IMR-90 (cell line): ENCODE measurements around the gene ROBO1. TPM values are rescaled to one million over a fixed set of nuclear protein-coding genes. Genes with fewer than 3 reads are reported as not detected.

Experiments used
- ATAC-seq: fragments of 200-7000 bp; cut with Tn5 transposase; 2 replicates; pipeline ENCODE4 v1.9.1; 2020; ENCODE audit warnings: low read depth, mild to moderate bottlenecking, moderate library complexity
- BruUV-seq: library from RNA; stranded (reverse); fragments of 400-500 nt; replicated peaks from 2 replicates; lab custom pipeline; 2021; lab: Mats Ljungman, UMichigan
- CTCF ChIA-PET: fragments of 300-600 bp; formaldehyde crosslinking; extraction: SDS; loops from one replicate; lab custom pipeline; 2021; ENCODE audit warnings: antibody characterized with exemption; lab: Yijun Ruan, JAX
- POLR2A ChIA-PET: fragments of 300-600 bp; sonication (Branson Sonifier 250); formaldehyde crosslinking; loops from one replicate; lab custom pipeline; 2022; ENCODE audit warnings: antibody characterized with exemption; ENCODE audit not compliant: unreplicated experiment; lab: Charles Lee
- DNase-seq: peaks from one replicate; pipeline ENCODE4 v3.0.0; 2013
- H2AFZ ChIP-seq: replicated peaks from 2 replicates; pipeline ENCODE3; 2013; ENCODE audit warnings: low read length, mild to moderate bottlenecking; ENCODE audit not compliant: poor library complexity
- H2AK5ac ChIP-seq: 2 replicates; pipeline ENCODE4 v1.6.1; 2013; ENCODE audit warnings: low read depth, low read length, inconsistent platforms
- H2AK9ac ChIP-seq: replicated peaks from 2 replicates; pipeline ENCODE3; 2013; ENCODE audit warnings: mild to moderate bottlenecking, low read depth, low read length, moderate library complexity; ENCODE audit not compliant: poor library complexity
- H2BK120ac ChIP-seq: 2 replicates; pipeline ENCODE4 v1.6.1; 2013; ENCODE audit warnings: low read depth, low read length, inconsistent platforms
- H2BK15ac ChIP-seq: 3 replicates; pipeline ENCODE4 v1.6.1; 2013; ENCODE audit warnings: low read depth, low read length, inconsistent platforms
- H2BK20ac ChIP-seq: 2 replicates; pipeline ENCODE4 v1.6.1; 2013; ENCODE audit warnings: low read depth, mild to moderate bottlenecking, inconsistent platforms, low read length, moderate library complexity
- H2BK5ac ChIP-seq: 2 replicates; pipeline ENCODE4 v1.6.1; 2013; ENCODE audit warnings: mild to moderate bottlenecking, low read depth, low read length, inconsistent platforms; ENCODE audit not compliant: poor library complexity, severe bottlenecking
- H3K14ac ChIP-seq: replicated peaks from 2 replicates; pipeline ENCODE4 v1.6.1; 2013; ENCODE audit warnings: low read depth, low read length, inconsistent platforms
- H3K18ac ChIP-seq: 2 replicates; pipeline ENCODE4 v1.6.1; 2013; ENCODE audit warnings: low read depth, low read length, control low read depth
- H3K23ac ChIP-seq: 2 replicates; pipeline ENCODE4 v1.6.1; 2013; ENCODE audit warnings: low read depth, low read length, inconsistent platforms
- H3K27ac ChIP-seq: 2 replicates; pipeline ENCODE4 v1.5.1; 2013; ENCODE audit warnings: mild to moderate bottlenecking, control low read depth, low read length; ENCODE audit not compliant: insufficient read depth
- H3K27me3 ChIP-seq: 2 replicates; pipeline ENCODE4 v1.6.1; 2013; ENCODE audit warnings: low read length; ENCODE audit not compliant: control insufficient read depth, insufficient read depth
- H3K36me3 ChIP-seq: 2 replicates; pipeline ENCODE4 v1.6.1; 2013; ENCODE audit warnings: low read length, mixed read lengths; ENCODE audit not compliant: control insufficient read depth, insufficient read depth
- H3K4ac ChIP-seq: 2 replicates; pipeline ENCODE4 v1.6.1; 2013; ENCODE audit warnings: low read depth, low read length, inconsistent platforms
- H3K4me1 ChIP-seq: 2 replicates; pipeline ENCODE4 v1.6.1; 2013; ENCODE audit warnings: low read length, mixed read lengths; ENCODE audit not compliant: control insufficient read depth, insufficient read depth
- H3K4me2 ChIP-seq: 2 replicates; pipeline ENCODE4 v1.6.1; 2013; ENCODE audit warnings: low read depth, mild to moderate bottlenecking, control low read depth, low read length, moderate library complexity
- H3K4me3 ChIP-seq: 2 replicates; pipeline ENCODE4 v1.5.1; 2013; ENCODE audit warnings: low read depth, mild to moderate bottlenecking, control low read depth, low read length, moderate library complexity; ENCODE audit not compliant: insufficient read depth
- H3K56ac ChIP-seq: 2 replicates; pipeline ENCODE4 v1.6.1; 2013; ENCODE audit warnings: low read length, inconsistent platforms; ENCODE audit not compliant: insufficient read depth; ENCODE audit errors: extremely low read depth
- H3K79me1 ChIP-seq, 2 experiments: 2 replicates each; pipeline ENCODE4 v1.6.1; 2013; ENCODE audit warnings: low read length in 2 of 2, inconsistent platforms in 1 of 2, low read depth in 1 of 2
- H3K9ac ChIP-seq: 2 replicates; pipeline ENCODE4 v1.6.1; 2013; ENCODE audit warnings: low read depth, low read length, control low read depth
- H3K9me1 ChIP-seq: 2 replicates; pipeline ENCODE4 v1.6.1; 2013; ENCODE audit warnings: low read length, inconsistent platforms; ENCODE audit not compliant: insufficient read depth
- H3K9me3 ChIP-seq: 2 replicates; pipeline ENCODE4 v1.6.1; 2013; ENCODE audit warnings: low read length; ENCODE audit not compliant: control insufficient read depth, insufficient read depth
- H4K20me1 ChIP-seq: 2 replicates; pipeline ENCODE4 v1.6.1; 2013; ENCODE audit warnings: low read length, inconsistent platforms; ENCODE audit not compliant: insufficient read depth
- H4K5ac ChIP-seq: 2 replicates; pipeline ENCODE4 v1.6.1; 2013; ENCODE audit warnings: mild to moderate bottlenecking, low read depth, low read length, control low read depth
- H4K8ac ChIP-seq, 2 experiments: 2 replicates each; pipeline ENCODE4 v1.6.1; 2013; ENCODE audit warnings: low read depth in 2 of 2, low read length in 2 of 2, control low read depth in 1 of 2, inconsistent platforms in 1 of 2
- H4K91ac ChIP-seq: 2 replicates; pipeline ENCODE4 v1.6.1; 2013; ENCODE audit warnings: low read depth, low read length, inconsistent platforms; ENCODE audit not compliant: insufficient read depth
- CEBPB ChIP-seq: IDR thresholded peaks from 2 replicates; pipeline ENCODE4 v1.6.1; 2012; ENCODE audit warnings: low read depth, low read length, improper control_type of control experiment
- CHD1 ChIP-seq: IDR thresholded peaks from 2 replicates; pipeline ENCODE4 v1.6.1; 2012; ENCODE audit warnings: low read depth, low read length, improper control_type of control experiment
- MAFK ChIP-seq: IDR thresholded peaks from 2 replicates; pipeline ENCODE4 v1.6.1; 2012; ENCODE audit warnings: low read depth, low read length, improper control_type of control experiment
- MAZ ChIP-seq: IDR thresholded peaks from 2 replicates; pipeline ENCODE4 v1.6.1; 2012; ENCODE audit warnings: low read depth, mild to moderate bottlenecking, low read length, improper control_type of control experiment, moderate library complexity, borderline replicate concordance
- MXI1 ChIP-seq: IDR thresholded peaks from 2 replicates; pipeline ENCODE4 v1.6.1; 2012; ENCODE audit warnings: low read depth, mild to moderate bottlenecking, low read length, moderate library complexity, borderline replicate concordance
- WGBS, 2 experiments: methylation state at CpG; one replicate each; pipeline versions ENCODE4 v1.1.5 to v1.1.7; 2013; ENCODE audit warnings: missing lambda C conversion rate in 2 of 2; ENCODE audit not compliant: insufficient read length in 1 of 2; ENCODE audit errors: extremely low coverage in 2 of 2; 5-methylcytosine and 5-hydroxymethylcytosine counted together
- dilution Hi-C: fragments of 300-500 bp; cut with HindIII; formaldehyde crosslinking; loops from one replicate; pipeline ENCODE4 v1.14.3; 2018; ENCODE audit warnings: low sequenced_read_pairs; ENCODE audit not compliant: unreplicated experiment
- in situ Hi-C: fragments of 300-500 bp; cut with MboI; formaldehyde crosslinking; loops from 3 replicates; pipeline ENCODE4 v1.14.3; 2019; ENCODE audit warnings: low sequenced_read_pairs, inconsistent platforms, mixed read lengths
- intact Hi-C: fragments of 100-400 bp; cut with micrococcal nuclease; formaldehyde crosslinking; loops from 2 replicates; pipeline ENCODE4 v1.10.0; 2022
- microRNA-seq, 2 experiments: library from miRNA; stranded (forward) in 1 of 2; unstranded in 1 of 2; fragments of 10-50 nt in 1 of 2; fragments of <30 nt in 1 of 2; gene quantifications in 1 of 2; microRNA quantifications in 1 of 2; one replicate each; pipeline versions ENCODE3 to v1.1.0; 2013 to 2020; ENCODE audit not compliant: insufficient read depth in 1 of 2, insufficient read length in 1 of 2, unreplicated experiment in 1 of 2
- polyA plus RNA-seq, 3 experiments: library from polyadenylated mRNA; depleted of rRNA; stranded (reverse); fragments of >200 nt; gene quantifications; 2 replicates each; pipeline ENCODE4 v1.2.3, GENCODE V29; 2012; ENCODE audit warnings: low replicate concordance in 1 of 3
- small RNA-seq, 5 experiments: library from RNA; depleted of rRNA; stranded (forward); fragments of <200 nt; gene quantifications; one replicate each; pipeline ENCODE3, GENCODE V24; 2012
- total RNA-seq: library from RNA; depleted of rRNA; stranded (reverse); fragments of >200 nt; gene quantifications from 2 replicates; pipeline ENCODE4 v1.2.3, GENCODE V29; 2012

Gene ROBO1
- total and polyA plus RNA-seq, 2 of the 4 experiments (the other 2 are of a cell fraction): 24.1 to 53.9 TPM

DNA sequence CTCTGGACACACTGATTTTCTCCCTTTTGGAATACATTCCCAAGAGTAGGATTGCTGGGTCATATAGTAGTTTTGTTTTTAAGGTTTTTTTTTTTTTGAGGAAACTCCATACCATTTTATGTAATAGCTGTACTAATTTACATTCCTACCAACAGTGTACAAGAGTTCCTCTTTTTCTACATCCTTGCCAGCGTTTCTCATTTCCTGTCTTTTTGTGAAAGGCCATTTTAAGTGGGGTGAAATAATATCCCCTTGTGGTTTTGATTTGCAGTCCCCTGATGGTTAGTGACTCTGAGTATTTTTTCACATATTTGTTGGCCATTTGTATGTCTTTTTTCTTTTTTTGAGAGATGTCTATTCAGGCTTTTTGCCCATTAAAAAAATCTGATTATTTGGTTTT, 1205.5 kb downstream of the ROBO1 start:
- no peak overlapping the region for H2AK9ac ChIP-seq
- no peak overlapping the region for H3K4ac ChIP-seq
- no peak overlapping the region for H2BK5ac ChIP-seq
- H2BK120ac ChIP-seq: no peak overlapping the region
- no peak overlapping the region for H3K4me3 ChIP-seq
- H3K79me1 ChIP-seq: no peaks in the 10 kb centered on the region
- DNase-seq: no peak
- H4K8ac ChIP-seq: no peak overlapping the region
- TF ChIP-seq MXI1: no peak
- no peak for TF ChIP-seq CHD1
- no peak for TF ChIP-seq CEBPB
- no peak for TF ChIP-seq MAZ
- TF ChIP-seq MAFK: no peak
- H3K23ac ChIP-seq: no peak overlapping the region
- no peak overlapping the region for H4K91ac ChIP-seq
- H3K9me1 ChIP-seq: no peaks in the 10 kb centered on the region
- WGBS, 2 experiments: no CpG with 5 or more reads among the region's 1 CpG
- ATAC-seq: no peak
- no peak overlapping the region for H3K27ac ChIP-seq
- H3K56ac ChIP-seq: no peak overlapping the region
- intact Hi-C loops: no loop called here
- no peak overlapping the region for H2BK15ac ChIP-seq
- H2AFZ ChIP-seq: no peak overlapping the region
- H3K18ac ChIP-seq: no peak overlapping the region
- ChIA-PET POLR2A (no interaction called here), CTCF (no interaction called here)
- H3K4me2 ChIP-seq: no peak overlapping the region
- in situ Hi-C loops: no loop called here
- no peak overlapping the region for H3K9ac ChIP-seq
- no peaks in the 10 kb centered on the region for H4K20me1 ChIP-seq
- no peaks in the 10 kb centered on the region for H3K27me3 ChIP-seq
- H4K5ac ChIP-seq: no peak overlapping the region
- H3K4me1 ChIP-seq: no peaks in the 10 kb centered on the region
- no peak overlapping the region for H3K14ac ChIP-seq
- H3K9me3 ChIP-seq: no peaks in the 10 kb centered on the region
- no peak overlapping the region for H2AK5ac ChIP-seq
- no TSS peak for BruUV-seq
- H3K36me3 ChIP-seq: no peaks in the 10 kb centered on the region
- no peak overlapping the region for H2BK20ac ChIP-seq
- dilution Hi-C loops: no loop called here

Small RNA genes within 50 kb of the gene (microRNA-seq; reads per million reads assigned to microRNA genes)
- gene MIR3923 (ENCODE audit: insufficient read depth in 1 of 2, insufficient read length in 1 of 2, unreplicated experiment in 1 of 2) (0 reads per million in 2 experiments), gene RN7SL751P (ENCODE audit: insufficient read depth, insufficient read length) (not detected)

Small RNA genes within 50 kb of the gene (small RNA-seq; reads per million reads assigned to genes)
- 0 reads per million in 5 experiments for gene MIR3923
- 0 to 0.15 (median 0) reads per million in 5 experiments for gene RN7SL751P
